ENCODE data around the gene DROSHA. TPM values are rescaled to one million over a fixed set of nuclear protein-coding genes. Genes with fewer than 3 reads are reported as not detected.

The DROSHA gene
- total RNA-seq, 6 experiments from 2014 or later: 13.0 to 21.0 (median 18.5) TPM

DNA sequence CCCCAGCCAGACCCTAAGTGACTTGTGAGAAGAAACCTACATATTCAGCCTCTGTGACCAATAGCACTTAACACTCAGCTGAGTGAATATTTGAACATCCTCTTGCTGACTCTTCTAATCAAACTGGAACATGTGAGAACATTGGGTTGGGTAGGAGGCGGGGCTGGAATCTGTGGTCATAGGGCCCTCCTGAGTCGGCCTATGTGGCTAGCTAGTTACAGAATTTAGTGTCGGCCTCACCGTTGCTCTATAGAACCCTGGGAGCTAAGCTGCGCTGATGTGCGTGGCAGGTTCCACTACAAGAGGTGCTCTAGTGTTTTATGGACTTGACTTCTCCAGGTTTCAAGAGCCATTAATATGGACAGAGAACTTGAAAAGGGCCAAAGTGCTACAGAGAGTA lies 138.8 kb downstream of the DROSHA start:
- intact Hi-C loops (cut with DNase I): no loop called here
- 57% methylated on average over 2 of the region's 6 CpGs for WGBS (ENCODE audit: insufficient coverage, low coverage, low lambda C conversion rate, missing lambda C conversion rate)
- H3K4me3 ChIP-seq: no peak overlapping the region
- no peak for ATAC-seq
- no peak for DNase-seq
- TF ChIP-seq, protein P1, sequence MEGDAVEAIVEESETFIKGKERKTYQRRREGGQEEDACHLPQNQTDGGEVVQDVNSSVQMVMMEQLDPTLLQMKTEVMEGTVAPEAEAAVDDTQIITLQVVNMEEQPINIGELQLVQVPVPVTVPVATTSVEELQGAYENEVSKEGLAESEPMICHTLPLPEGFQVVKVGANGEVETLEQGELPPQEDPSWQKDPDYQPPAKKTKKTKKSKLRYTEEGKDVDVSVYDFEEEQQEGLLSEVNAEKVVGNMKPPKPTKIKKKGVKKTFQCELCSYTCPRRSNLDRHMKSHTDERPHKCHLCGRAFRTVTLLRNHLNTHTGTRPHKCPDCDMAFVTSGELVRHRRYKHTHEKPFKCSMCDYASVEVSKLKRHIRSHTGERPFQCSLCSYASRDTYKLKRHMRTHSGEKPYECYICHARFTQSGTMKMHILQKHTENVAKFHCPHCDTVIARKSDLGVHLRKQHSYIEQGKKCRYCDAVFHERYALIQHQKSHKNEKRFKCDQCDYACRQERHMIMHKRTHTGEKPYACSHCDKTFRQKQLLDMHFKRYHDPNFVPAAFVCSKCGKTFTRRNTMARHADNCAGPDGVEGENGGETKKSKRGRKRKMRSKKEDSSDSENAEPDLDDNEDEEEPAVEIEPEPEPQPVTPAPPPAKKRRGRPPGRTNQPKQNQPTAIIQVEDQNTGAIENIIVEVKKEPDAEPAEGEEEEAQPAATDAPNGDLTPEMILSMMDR (IDR thresholded peaks at IDR 0.05): no peak
- TF ChIP-seq POLR2A (IDR thresholded peaks at IDR 0.05): no peak
- H3K9me3 ChIP-seq: no peaks in the 10 kb centered on the region
- H3K27ac ChIP-seq: no peak overlapping the region
- H3K4me1 ChIP-seq: no peaks in the 10 kb centered on the region
- H3K36me3 ChIP-seq: no peaks in the 10 kb centered on the region
- H3K27me3 ChIP-seq: no peaks in the 10 kb centered on the region

DNA sequence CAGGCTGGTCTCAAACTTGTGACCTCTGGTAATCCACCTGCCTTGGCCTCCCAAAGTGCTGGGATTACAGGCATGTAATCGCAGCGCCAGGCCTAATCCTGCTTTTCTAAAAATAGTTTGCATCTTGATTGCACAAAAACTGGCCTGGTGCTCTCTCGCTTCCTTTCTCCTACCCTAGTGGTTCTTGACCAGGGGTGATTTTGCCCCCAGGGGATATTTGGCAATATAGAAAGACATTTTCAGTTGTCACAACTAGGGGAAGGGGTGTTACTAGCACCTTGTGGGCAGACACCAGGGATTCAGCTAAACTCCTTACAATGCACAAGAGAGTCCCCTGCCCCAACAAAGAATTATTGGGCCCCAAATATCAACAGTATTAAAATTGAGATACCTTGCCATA lies 139.8 kb downstream of the DROSHA start:
- no peak overlapping the region for H3K27ac ChIP-seq
- TF ChIP-seq, protein P1 (IDR thresholded peaks at IDR 0.05): no peak
- TF ChIP-seq POLR2A (IDR thresholded peaks at IDR 0.05): no peak
- WGBS (ENCODE audit: insufficient coverage, low coverage, low lambda C conversion rate, missing lambda C conversion rate): 86% methylated on average over 2 of the region's 3 CpGs
- ATAC-seq: no peak
- no peaks in the 10 kb centered on the region for H3K36me3 ChIP-seq
- no peak for DNase-seq
- no peak overlapping the region for H3K4me3 ChIP-seq
- no peaks in the 10 kb centered on the region for H3K9me3 ChIP-seq
- no peaks in the 10 kb centered on the region for H3K27me3 ChIP-seq
- H3K4me1 ChIP-seq: no peaks in the 10 kb centered on the region
- intact Hi-C loops (cut with DNase I): no loop called here

DNA sequence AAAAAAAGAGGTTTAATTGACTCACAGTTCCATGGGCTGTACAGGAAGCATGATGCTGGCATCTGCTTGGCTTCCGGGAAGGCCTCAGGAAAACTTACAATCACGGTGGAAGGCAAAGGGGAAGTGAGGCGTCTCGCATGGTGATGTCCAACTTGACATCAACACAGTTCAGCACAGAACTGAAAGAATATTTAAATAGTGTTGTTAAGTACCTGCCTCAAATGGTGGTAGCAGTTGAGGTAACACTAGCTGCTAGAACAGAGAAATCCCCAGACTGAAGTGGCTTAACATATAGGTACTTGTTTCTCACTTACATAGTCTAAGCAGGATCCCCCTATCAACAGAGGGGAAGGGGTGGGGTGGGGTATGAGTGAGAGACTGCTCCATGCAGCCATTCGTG lies 141.6 kb downstream of the DROSHA start:
- intact Hi-C loops (cut with DNase I): no loop called here
- Histone ChIP-seq H3K9me3 (no peaks in the 10 kb centered on the region), H3K27ac (no peak overlapping the region), H3K4me1 (no peaks in the 10 kb centered on the region), H3K4me3 (no peak overlapping the region), H3K36me3 (no peaks in the 10 kb centered on the region), H3K27me3 (no peaks in the 10 kb centered on the region)
- TF ChIP-seq, protein P1 (IDR thresholded peaks at IDR 0.05): no peak
- no peak for TF ChIP-seq POLR2A (IDR thresholded peaks at IDR 0.05)
- no peak for DNase-seq
- ATAC-seq: no peak
- WGBS (ENCODE audit: insufficient coverage, low coverage, low lambda C conversion rate, missing lambda C conversion rate): 80% methylated on average over 5 of the region's 5 CpGs

DNA sequence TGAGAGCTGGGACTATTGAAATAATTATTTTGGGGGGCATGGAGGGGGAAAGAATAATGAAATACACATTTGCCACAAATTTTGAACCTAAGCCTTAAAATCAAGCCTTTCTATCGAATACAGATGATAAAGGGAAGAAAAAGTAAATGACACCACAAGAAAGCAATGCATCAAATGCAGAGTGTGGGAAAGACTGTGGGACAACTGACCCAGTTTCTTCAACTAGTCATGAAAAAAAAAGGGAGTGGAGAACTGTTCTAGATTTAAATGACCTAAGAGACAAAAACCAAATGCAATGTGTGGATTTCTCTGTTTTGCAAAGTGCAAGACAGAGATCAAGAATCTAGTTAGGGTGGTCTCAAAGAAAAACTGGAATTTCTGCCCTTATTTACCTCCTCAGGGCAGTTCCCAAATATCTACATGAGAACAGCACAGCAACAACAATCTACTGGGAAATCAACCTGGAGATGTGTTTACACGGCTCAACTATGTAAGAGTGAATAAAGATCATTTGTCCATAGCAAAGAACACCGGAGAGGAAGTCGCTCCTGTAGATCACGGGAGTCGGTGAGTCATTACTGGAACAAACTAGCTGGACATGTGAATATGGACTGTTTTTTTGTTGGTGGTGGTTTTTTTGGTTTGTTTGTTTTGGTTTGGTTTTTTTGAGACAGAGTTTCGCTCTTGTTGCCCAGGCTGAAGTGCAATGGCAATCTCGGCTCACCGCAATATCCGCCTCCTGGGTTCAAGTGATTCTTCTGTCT lies 145.9 kb downstream of the DROSHA start:
- H3K9me3 ChIP-seq: no peaks in the 10 kb centered on the region
- intact Hi-C loops (cut with DNase I): no loop called here
- no peak for TF ChIP-seq POLR2A (IDR thresholded peaks at IDR 0.05)
- TF ChIP-seq, protein P1 (IDR thresholded peaks at IDR 0.05): no peak
- H3K27ac ChIP-seq: no peak overlapping the region
- DNase-seq (no peak), ATAC-seq (no peak)
- H3K4me3 ChIP-seq: no peak overlapping the region
- H3K36me3 ChIP-seq: no peaks in the 10 kb centered on the region
- 77% methylated on average over 10 of the region's 10 CpGs for WGBS (ENCODE audit: insufficient coverage, low coverage, low lambda C conversion rate, missing lambda C conversion rate)
- no peaks in the 10 kb centered on the region for H3K4me1 ChIP-seq
- H3K27me3 ChIP-seq: no peaks in the 10 kb centered on the region
